ENCODE measurements around the gene MREG.

MREG gene

GRCh38 chr2:216044883-216045486 lies 31.6 kb upstream of the MREG start:
- H3K9ac ChIP-seq (ENCODE audit: low read depth, low read length, poor library complexity, severe bottlenecking), result no peak overlapping the region
- no peaks in the 10 kb centered on the region for H3K9me2 ChIP-seq (replicated peaks; ENCODE audit: low read depth, low read length)
- H3K27me3 ChIP-seq (ENCODE audit: insufficient read depth, low read length, poor library complexity, severe bottlenecking), result no peaks in the 10 kb centered on the region
- H3K9me3 ChIP-seq (ENCODE audit: insufficient read depth, low read depth, low read length), result no peaks in the 10 kb centered on the region
- H3K79me2 ChIP-seq (ENCODE audit: insufficient read depth, low read length), result no peaks in the 10 kb centered on the region
- no peaks in the 10 kb centered on the region for H3K4me1 ChIP-seq (ENCODE audit: insufficient read depth, low read length, poor library complexity, severe bottlenecking)
- H3K4me2 ChIP-seq (ENCODE audit: low read depth, low read length, poor library complexity, severe bottlenecking), result no peak overlapping the region
- H3K36me3 ChIP-seq (ENCODE audit: insufficient read depth, low read length), result no peaks in the 10 kb centered on the region
- H3F3A ChIP-seq (ENCODE audit: low read depth), result no peaks in the 10 kb centered on the region
- TF ChIP-seq EZH2phosphoT487 (IDR thresholded peaks at IDR 0.05; ENCODE audit: borderline replicate concordance) (no peak), CTCF (conservative IDR thresholded peaks at IDR 0.05; ENCODE audit: low read length) (no peak)
- H4K20me1 ChIP-seq (ENCODE audit: insufficient read depth, low read length, poor library complexity, severe bottlenecking), result no peaks in the 10 kb centered on the region
- H2AFZ ChIP-seq (ENCODE audit: low read length), result no peak overlapping the region
- H3K4me3 ChIP-seq (ENCODE audit: low read length, poor library complexity, severe bottlenecking), result no peak overlapping the region

- H2AFZ ChIP-seq (ENCODE audit: low read length), result no peak overlapping the region
- H3K9me2 ChIP-seq (replicated peaks; ENCODE audit: low read depth, low read length), result no peaks in the 10 kb centered on the region
- no peaks in the 10 kb centered on the region for H3F3A ChIP-seq (ENCODE audit: low read depth)
- H4K20me1 ChIP-seq (ENCODE audit: insufficient read depth, low read length, poor library complexity, severe bottlenecking), result no peaks in the 10 kb centered on the region
- H3K4me1 ChIP-seq (ENCODE audit: insufficient read depth, low read length, poor library complexity, severe bottlenecking), result no peaks in the 10 kb centered on the region
- no peak overlapping the region for H3K4me2 ChIP-seq (ENCODE audit: low read depth, low read length, poor library complexity, severe bottlenecking)
- H3K79me2 ChIP-seq (ENCODE audit: insufficient read depth, low read length), result no peaks in the 10 kb centered on the region
- H3K4me3 ChIP-seq (ENCODE audit: low read length, poor library complexity, severe bottlenecking), result no peak overlapping the region
- no peaks in the 10 kb centered on the region for H3K27me3 ChIP-seq (ENCODE audit: insufficient read depth, low read length, poor library complexity, severe bottlenecking)
- no peaks in the 10 kb centered on the region for H3K9me3 ChIP-seq (ENCODE audit: insufficient read depth, low read depth, low read length)
- TF ChIP-seq EZH2phosphoT487 (IDR thresholded peaks at IDR 0.05; ENCODE audit: borderline replicate concordance) (no peak), CTCF (conservative IDR thresholded peaks at IDR 0.05; ENCODE audit: low read length) (no peak)
- no peak overlapping the region for H3K9ac ChIP-seq (ENCODE audit: low read depth, low read length, poor library complexity, severe bottlenecking)
- no peaks in the 10 kb centered on the region for H3K36me3 ChIP-seq (ENCODE audit: insufficient read depth, low read length)
Observed at GRCh38 chr2:216043949-216044348, 30.6 kb upstream of the MREG start.

GRCh38 chr2:216041438-216041837 lies 28.1 kb upstream of the MREG start:
- Histone ChIP-seq H3F3A (ENCODE audit: low read depth) (no peaks in the 10 kb centered on the region), H3K4me1 (ENCODE audit: insufficient read depth, low read length, poor library complexity, severe bottlenecking) (no peaks in the 10 kb centered on the region), H3K36me3 (ENCODE audit: insufficient read depth, low read length) (no peaks in the 10 kb centered on the region), H4K20me1 (ENCODE audit: insufficient read depth, low read length, poor library complexity, severe bottlenecking) (no peaks in the 10 kb centered on the region), H3K9ac (ENCODE audit: low read depth, low read length, poor library complexity, severe bottlenecking) (no peak overlapping the region), H3K27me3 (ENCODE audit: insufficient read depth, low read length, poor library complexity, severe bottlenecking) (no peaks in the 10 kb centered on the region), H2AFZ (ENCODE audit: low read length) (no peak overlapping the region), H3K4me2 (ENCODE audit: low read depth, low read length, poor library complexity, severe bottlenecking) (no peak overlapping the region), H3K79me2 (ENCODE audit: insufficient read depth, low read length) (no peaks in the 10 kb centered on the region), H3K4me3 (ENCODE audit: low read length, poor library complexity, severe bottlenecking) (no peak overlapping the region), H3K9me3 (ENCODE audit: insufficient read depth, low read depth, low read length) (no peaks in the 10 kb centered on the region), H3K9me2 (replicated peaks; ENCODE audit: low read depth, low read length) (no peaks in the 10 kb centered on the region)
- TF ChIP-seq CTCF (conservative IDR thresholded peaks at IDR 0.05; ENCODE audit: low read length), result no peak
- TF ChIP-seq EZH2phosphoT487 (IDR thresholded peaks at IDR 0.05; ENCODE audit: borderline replicate concordance), result no peak
